Muscle of arm (tissue), 12 donors: ENCODE measurements around the gene BAMBI. TPM values are rescaled to one million over a fixed set of nuclear protein-coding genes. Genes with fewer than 3 reads are reported as not detected.

Experiments used
- DNase-seq: peaks from one replicate; pipeline ENCODE4 v3.0.0-alpha.2; 2013
- polyA plus RNA-seq, 12 donors: library from polyadenylated mRNA; unstranded; fragments of 120-200 nt; gene quantifications; one replicate each; pipeline ENCODE4 v1.2.1, GENCODE V29; 2013; ENCODE audit not compliant: insufficient read length in 12 of 12

The BAMBI gene
- polyA plus RNA-seq, 12 donors = 1.7 to 17.2 (median 3.5) TPM; not detected in 1

- DNase-seq = no peak
Observed at GRCh38 chr10:28669227-28670173, 7.8 kb upstream of the BAMBI start.

GRCh38 chr10:28674782-28675181 lies 2.5 kb upstream of the BAMBI start:
- no peak for DNase-seq

GRCh38 chr10:28676326-28676967 lies 874 bp upstream of the BAMBI start:
- DNase-seq = peak; percentile 17

- DNase-seq = peak; percentile 18
Observed at GRCh38 chr10:28677888-28678686, 766 bp downstream of the BAMBI start.

GRCh38 chr10:28678687-28679457 lies 1.6 kb downstream of the BAMBI start:
- no peak for DNase-seq

- no peak for DNase-seq
Observed at GRCh38 chr10:28679581-28680357, 2.4 kb downstream of the BAMBI start.

- DNase-seq = no peak
Observed at GRCh38 chr10:28680358-28680752, 3.0 kb downstream of the BAMBI start.

GRCh38 chr10:28681291-28681763 lies 4.0 kb downstream of the BAMBI start:
- no peak for DNase-seq

- no peak for DNase-seq
Observed at GRCh38 chr10:28681928-28682750, 4.8 kb downstream of the BAMBI start.

- DNase-seq = no peak
Observed at GRCh38 chr10:28684157-28684985, 7.0 kb downstream of the BAMBI start.

GRCh38 chr10:28684986-28685580 lies 7.8 kb downstream of the BAMBI start:
- DNase-seq = no peak

- no peak for DNase-seq
Observed at GRCh38 chr10:28685717-28686116, 8.4 kb downstream of the BAMBI start.

- no peak for DNase-seq
Observed at GRCh38 chr10:28686835-28687682, 9.7 kb downstream of the BAMBI start.

- DNase-seq = no peak
Observed at GRCh38 chr10:28687683-28688001, 10.3 kb downstream of the BAMBI start.

GRCh38 chr10:28690545-28690944 lies 13.2 kb downstream of the BAMBI start:
- DNase-seq = no peak

GRCh38 chr10:28691187-28691694 lies 13.9 kb downstream of the BAMBI start:
- DNase-seq = no peak

GRCh38 chr10:28692050-28692449 lies 14.7 kb downstream of the BAMBI start:
- no peak for DNase-seq
